Mesodermal cell (in vitro differentiated cells): ENCODE results near the gene CPA4.

Experiments
- H3K27ac ChIP-seq: 2 replicates; pipeline ENCODE4 v1.7.0; 2013; ENCODE audit warnings: mild to moderate bottlenecking, low read depth, low read length, moderate library complexity; ENCODE audit not compliant: severe bottlenecking
- H3K36me3 ChIP-seq: 2 replicates; pipeline ENCODE4 v1.7.1; 2013; ENCODE audit warnings: mild to moderate bottlenecking, low read length, moderate library complexity; ENCODE audit not compliant: control insufficient read depth, insufficient read depth
- H3K4me1 ChIP-seq: one replicate; pipeline ENCODE4 v1.7.1; 2013; ENCODE audit warnings: mild to moderate bottlenecking, low read length; ENCODE audit not compliant: insufficient read depth, control insufficient read depth, poor library complexity, severe bottlenecking
- H3K4me3 ChIP-seq: 2 replicates; pipeline ENCODE4 v1.7.0; 2013; ENCODE audit warnings: low read length, control low read depth, mild to moderate bottlenecking; ENCODE audit not compliant: insufficient read depth, poor library complexity, severe bottlenecking; ENCODE audit errors: extremely low read depth
- H3K9me3 ChIP-seq: 2 replicates; pipeline ENCODE4 v1.7.1; 2013; ENCODE audit warnings: mild to moderate bottlenecking, low read length, moderate library complexity; ENCODE audit not compliant: control insufficient read depth
- WGBS, 2 experiments: methylation state at CpG; one replicate each; pipeline ENCODE4 v1.1.5; 2013; ENCODE audit warnings: missing lambda C conversion rate in 2 of 2; ENCODE audit not compliant: insufficient coverage in 2 of 2; 5-methylcytosine and 5-hydroxymethylcytosine counted together

Gene CPA4

GRCh38 chr7:130345725-130346124 lies 52.8 kb downstream of the CPA4 start:
- Histone ChIP-seq H3K4me1 (peaks cover 19% of the 10 kb centered on the region), H3K9me3 (no peaks in the 10 kb centered on the region), H3K27ac (no peak overlapping the region), H3K36me3 (no peaks in the 10 kb centered on the region), H3K4me3 (no peak overlapping the region)
- 96 to 100% methylated on average over 4 of the region's 5 CpGs for WGBS, 2 experiments

- Histone ChIP-seq H3K4me1 (peaks cover 24% of the 10 kb centered on the region), H3K9me3 (no peaks in the 10 kb centered on the region), H3K36me3 (no peaks in the 10 kb centered on the region), H3K27ac (no peak overlapping the region), H3K4me3 (no peak overlapping the region)
- 83 to 91% methylated on average over 4 to 9 of the region's 10 CpGs for WGBS, 2 experiments
Measured at GRCh38 chr7:130346177-130346905, 53.4 kb downstream of the CPA4 start.

GRCh38 chr7:130346941-130347340 lies 54.0 kb downstream of the CPA4 start:
- WGBS, 2 experiments = 88 to 98% methylated on average over 5 to 7 of the region's 12 CpGs
- Histone ChIP-seq H3K27ac (no peak overlapping the region), H3K36me3 (no peaks in the 10 kb centered on the region), H3K9me3 (no peaks in the 10 kb centered on the region), H3K4me3 (no peak overlapping the region), H3K4me1 (peaks cover 30% of the 10 kb centered on the region)

- WGBS, 2 experiments = 57 to 59% methylated on average over 11 to 12 of the region's 16 CpGs
- no peak overlapping the region for H3K4me3 ChIP-seq
- peak overlapping the region; percentile 43 for H3K27ac ChIP-seq
- H3K9me3 ChIP-seq = no peaks in the 10 kb centered on the region
- H3K4me1 ChIP-seq = peaks cover 39% of the 10 kb centered on the region
- H3K36me3 ChIP-seq = no peaks in the 10 kb centered on the region
Measured at GRCh38 chr7:130349911-130350782, 57.2 kb downstream of the CPA4 start.

GRCh38 chr7:130350945-130351790 lies 58.2 kb downstream of the CPA4 start:
- Histone ChIP-seq H3K36me3 (no peaks in the 10 kb centered on the region), H3K27ac (peak overlapping the region; percentile 58), H3K4me1 (peaks cover 35% of the 10 kb centered on the region), H3K4me3 (no peak overlapping the region), H3K9me3 (no peaks in the 10 kb centered on the region)
- 62 to 64% methylated on average over 9 to 13 of the region's 20 CpGs for WGBS, 2 experiments

- no peaks in the 10 kb centered on the region for H3K9me3 ChIP-seq
- peak overlapping the region; percentile 58 for H3K27ac ChIP-seq
- H3K36me3 ChIP-seq = no peaks in the 10 kb centered on the region
- peaks cover 38% of the 10 kb centered on the region for H3K4me1 ChIP-seq
- 53 to 69% methylated on average over 3 of the region's 6 CpGs for WGBS, 2 experiments
- H3K4me3 ChIP-seq = no peak overlapping the region
Measured at GRCh38 chr7:130351791-130352090, 58.8 kb downstream of the CPA4 start.

GRCh38 chr7:130352194-130353074 lies 59.5 kb downstream of the CPA4 start:
- H3K27ac ChIP-seq = peak overlapping the region; percentile 58
- WGBS, 2 experiments = 71 to 75% methylated on average over 16 to 18 of the region's 20 CpGs
- H3K9me3 ChIP-seq = no peaks in the 10 kb centered on the region
- peaks cover 45% of the 10 kb centered on the region for H3K4me1 ChIP-seq
- H3K4me3 ChIP-seq = no peak overlapping the region
- H3K36me3 ChIP-seq = no peaks in the 10 kb centered on the region

GRCh38 chr7:130353196-130353595 lies 60.2 kb downstream of the CPA4 start:
- Histone ChIP-seq H3K4me1 (peaks cover 47% of the 10 kb centered on the region), H3K27ac (no peak overlapping the region), H3K36me3 (no peaks in the 10 kb centered on the region), H3K9me3 (no peaks in the 10 kb centered on the region), H3K4me3 (no peak overlapping the region)
- WGBS, 2 experiments = 94 to 95% methylated on average over 7 of the region's 7 CpGs

- Histone ChIP-seq H3K4me1 (peaks cover 40% of the 10 kb centered on the region), H3K36me3 (no peaks in the 10 kb centered on the region), H3K9me3 (peaks cover 28% of the 10 kb centered on the region), H3K27ac (peak overlapping the region; percentile 99), H3K4me3 (no peak overlapping the region)
- 24% methylated on average over 6 of the region's 9 CpGs for WGBS, 2 experiments
Measured at GRCh38 chr7:130356121-130356875, 63.3 kb downstream of the CPA4 start.
